Measurements from ENCODE around the gene GSTT2. TPM values are rescaled to one million over a fixed set of nuclear protein-coding genes. Genes with fewer than 3 reads are reported as not detected.

The GSTT2 gene
- total RNA-seq, 1 experiment from 2014 or later: not detected

DNA sequence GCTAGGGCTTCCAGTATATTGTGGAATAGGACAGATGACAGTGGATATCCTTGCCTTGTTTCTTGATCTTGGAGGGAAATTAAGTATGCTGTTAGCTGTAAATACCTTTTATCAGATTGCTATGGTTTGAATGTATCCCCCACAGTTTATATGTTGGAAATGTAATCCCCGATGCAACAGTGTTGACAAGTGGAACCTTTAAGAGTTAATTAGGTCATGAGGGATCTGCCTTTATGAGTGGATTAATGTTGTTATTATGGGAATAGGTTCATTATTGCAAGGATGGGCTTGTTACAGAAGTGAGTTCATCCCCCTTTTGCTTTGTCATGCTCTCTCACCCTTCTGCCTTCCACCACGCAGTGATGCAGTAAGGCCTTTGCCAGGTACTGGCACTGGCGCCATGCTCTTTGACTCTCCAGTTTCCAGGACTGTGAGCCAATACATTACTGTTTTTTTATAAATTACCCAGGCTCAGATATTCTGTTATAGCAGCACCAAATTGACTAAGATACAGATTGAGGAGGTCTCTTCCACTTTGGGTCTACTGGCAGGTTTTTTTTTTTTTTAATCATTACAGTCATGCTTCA lies 47.5 kb downstream of the GSTT2 start:
- no peaks in the 10 kb centered on the region for H3K36me3 ChIP-seq (ENCODE audit: insufficient read depth, low read length, poor library complexity, severe bottlenecking)
- ChIA-PET POLR2A (ENCODE audit: low non-redundant PET) (no interaction called here), CTCF (no interaction called here)
- DNase-seq (ENCODE audit: low spot score): no peak
- peaks cover 8% of the 10 kb centered on the region for H3K4me1 ChIP-seq (ENCODE audit: insufficient read depth, low read length, poor library complexity, severe bottlenecking)
- no peak overlapping the region for H3K4me3 ChIP-seq (ENCODE audit: low read depth, low read length, poor library complexity, severe bottlenecking)
- peaks cover 8% of the 10 kb centered on the region for H3K9me3 ChIP-seq (ENCODE audit: low read depth, low read length, poor library complexity, severe bottlenecking)
- no peaks in the 10 kb centered on the region for H3K27me3 ChIP-seq (replicated peaks; ENCODE audit: insufficient read depth, low read depth, low read length, poor library complexity)
- TF ChIP-seq, protein P1, sequence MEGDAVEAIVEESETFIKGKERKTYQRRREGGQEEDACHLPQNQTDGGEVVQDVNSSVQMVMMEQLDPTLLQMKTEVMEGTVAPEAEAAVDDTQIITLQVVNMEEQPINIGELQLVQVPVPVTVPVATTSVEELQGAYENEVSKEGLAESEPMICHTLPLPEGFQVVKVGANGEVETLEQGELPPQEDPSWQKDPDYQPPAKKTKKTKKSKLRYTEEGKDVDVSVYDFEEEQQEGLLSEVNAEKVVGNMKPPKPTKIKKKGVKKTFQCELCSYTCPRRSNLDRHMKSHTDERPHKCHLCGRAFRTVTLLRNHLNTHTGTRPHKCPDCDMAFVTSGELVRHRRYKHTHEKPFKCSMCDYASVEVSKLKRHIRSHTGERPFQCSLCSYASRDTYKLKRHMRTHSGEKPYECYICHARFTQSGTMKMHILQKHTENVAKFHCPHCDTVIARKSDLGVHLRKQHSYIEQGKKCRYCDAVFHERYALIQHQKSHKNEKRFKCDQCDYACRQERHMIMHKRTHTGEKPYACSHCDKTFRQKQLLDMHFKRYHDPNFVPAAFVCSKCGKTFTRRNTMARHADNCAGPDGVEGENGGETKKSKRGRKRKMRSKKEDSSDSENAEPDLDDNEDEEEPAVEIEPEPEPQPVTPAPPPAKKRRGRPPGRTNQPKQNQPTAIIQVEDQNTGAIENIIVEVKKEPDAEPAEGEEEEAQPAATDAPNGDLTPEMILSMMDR (conservative IDR thresholded peaks at IDR 0.05; ENCODE audit: low read depth, low read length): no peak
- TF ChIP-seq EZH2 (IDR thresholded peaks at IDR 0.05; ENCODE audit: borderline replicate concordance, low read depth, low read length, poor library complexity, severe bottlenecking): no peak
- H3K27ac ChIP-seq (ENCODE audit: low read depth, low read length, poor library complexity, severe bottlenecking): no peak overlapping the region
- intact Hi-C loops (cut with micrococcal nuclease; ENCODE audit: unreplicated experiment): no loop called here
- BruUV-seq (replicated peaks): no TSS peak

DNA sequence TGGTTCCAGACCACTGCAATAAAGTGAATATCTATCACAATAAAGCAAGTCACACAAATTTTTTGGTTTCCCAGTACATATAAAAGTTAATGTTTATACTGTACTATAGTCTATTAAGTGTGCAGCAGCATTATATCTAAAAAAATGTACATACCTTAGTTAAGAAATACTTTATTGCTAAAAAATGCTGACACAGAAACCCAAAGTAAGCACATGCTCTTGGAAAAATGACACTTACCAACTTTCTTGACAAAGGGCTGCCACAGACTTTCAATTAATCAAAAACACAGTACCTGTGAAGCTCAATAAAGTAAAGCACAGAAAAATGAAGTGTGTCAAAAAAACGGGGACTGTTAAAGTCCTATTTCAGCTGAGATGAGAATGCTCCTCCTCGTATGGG lies 48.1 kb downstream of the GSTT2 start:
- DNase-seq (ENCODE audit: low spot score): no peak
- Histone ChIP-seq H3K4me1 (ENCODE audit: insufficient read depth, low read length, poor library complexity, severe bottlenecking) (peaks cover 8% of the 10 kb centered on the region), H3K9me3 (ENCODE audit: low read depth, low read length, poor library complexity, severe bottlenecking) (peaks cover 8% of the 10 kb centered on the region), H3K27me3 (replicated peaks; ENCODE audit: insufficient read depth, low read depth, low read length, poor library complexity) (no peaks in the 10 kb centered on the region), H3K36me3 (ENCODE audit: insufficient read depth, low read length, poor library complexity, severe bottlenecking) (no peaks in the 10 kb centered on the region), H3K27ac (ENCODE audit: low read depth, low read length, poor library complexity, severe bottlenecking) (no peak overlapping the region), H3K4me3 (ENCODE audit: low read depth, low read length, poor library complexity, severe bottlenecking) (no peak overlapping the region)
- TF ChIP-seq, protein P1 (conservative IDR thresholded peaks at IDR 0.05; ENCODE audit: low read depth, low read length): no peak
- no peak for TF ChIP-seq EZH2 (IDR thresholded peaks at IDR 0.05; ENCODE audit: borderline replicate concordance, low read depth, low read length, poor library complexity, severe bottlenecking)
- CTCF ChIA-PET: no interaction called here
- POLR2A ChIA-PET (ENCODE audit: low non-redundant PET): no interaction called here
- no TSS peak for BruUV-seq (replicated peaks)
- intact Hi-C loops (cut with micrococcal nuclease; ENCODE audit: unreplicated experiment): no loop called here

DNA sequence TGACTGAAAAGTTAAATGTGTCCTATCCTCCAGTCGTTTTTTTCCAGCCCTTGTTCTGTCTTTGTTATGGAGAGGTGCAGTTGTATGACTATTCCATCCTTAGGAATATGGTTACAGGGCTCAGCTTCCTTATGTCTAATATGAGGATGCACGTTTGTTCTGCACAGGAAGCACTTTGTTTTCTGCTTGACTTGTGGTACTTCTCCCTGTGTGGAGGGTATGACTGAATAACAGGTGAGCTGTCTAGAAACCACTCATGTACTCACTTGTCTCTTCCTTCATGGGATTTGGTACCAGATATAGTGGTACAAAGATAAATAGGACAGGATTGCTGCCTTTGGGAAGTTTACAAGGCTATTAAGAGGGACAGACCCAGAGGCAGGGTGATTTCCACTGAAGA lies 48.6 kb downstream of the GSTT2 start:
- no peak for DNase-seq (ENCODE audit: low spot score)
- Histone ChIP-seq H3K4me1 (ENCODE audit: insufficient read depth, low read length, poor library complexity, severe bottlenecking) (peaks cover 8% of the 10 kb centered on the region), H3K27ac (ENCODE audit: low read depth, low read length, poor library complexity, severe bottlenecking) (no peak overlapping the region), H3K9me3 (ENCODE audit: low read depth, low read length, poor library complexity, severe bottlenecking) (peaks cover 4% of the 10 kb centered on the region), H3K4me3 (ENCODE audit: low read depth, low read length, poor library complexity, severe bottlenecking) (no peak overlapping the region), H3K27me3 (replicated peaks; ENCODE audit: insufficient read depth, low read depth, low read length, poor library complexity) (no peaks in the 10 kb centered on the region), H3K36me3 (ENCODE audit: insufficient read depth, low read length, poor library complexity, severe bottlenecking) (no peaks in the 10 kb centered on the region)
- intact Hi-C loops (cut with micrococcal nuclease; ENCODE audit: unreplicated experiment): no loop called here
- ChIA-PET POLR2A (ENCODE audit: low non-redundant PET) (no interaction called here), CTCF (no interaction called here)
- no TSS peak for BruUV-seq (replicated peaks)
- TF ChIP-seq EZH2 (IDR thresholded peaks at IDR 0.05; ENCODE audit: borderline replicate concordance, low read depth, low read length, poor library complexity, severe bottlenecking): no peak
- TF ChIP-seq, protein P1 (conservative IDR thresholded peaks at IDR 0.05; ENCODE audit: low read depth, low read length): no peak
